ENCODE measurements around the gene COL27A1. TPM values are rescaled to one million over a fixed set of nuclear protein-coding genes. Genes with fewer than 3 reads are reported as not detected.

COL27A1 gene
- total RNA-seq, 2 experiments from 2014 or later: not detected

- no peaks in the 10 kb centered on the region for H4K20me1 ChIP-seq (ENCODE audit: insufficient read depth, low read length)
- no peak for TF ChIP-seq EZH2phosphoT487 (IDR thresholded peaks at IDR 0.05; ENCODE audit: borderline replicate concordance, low read depth, low read length)
- TF ChIP-seq, protein P1, sequence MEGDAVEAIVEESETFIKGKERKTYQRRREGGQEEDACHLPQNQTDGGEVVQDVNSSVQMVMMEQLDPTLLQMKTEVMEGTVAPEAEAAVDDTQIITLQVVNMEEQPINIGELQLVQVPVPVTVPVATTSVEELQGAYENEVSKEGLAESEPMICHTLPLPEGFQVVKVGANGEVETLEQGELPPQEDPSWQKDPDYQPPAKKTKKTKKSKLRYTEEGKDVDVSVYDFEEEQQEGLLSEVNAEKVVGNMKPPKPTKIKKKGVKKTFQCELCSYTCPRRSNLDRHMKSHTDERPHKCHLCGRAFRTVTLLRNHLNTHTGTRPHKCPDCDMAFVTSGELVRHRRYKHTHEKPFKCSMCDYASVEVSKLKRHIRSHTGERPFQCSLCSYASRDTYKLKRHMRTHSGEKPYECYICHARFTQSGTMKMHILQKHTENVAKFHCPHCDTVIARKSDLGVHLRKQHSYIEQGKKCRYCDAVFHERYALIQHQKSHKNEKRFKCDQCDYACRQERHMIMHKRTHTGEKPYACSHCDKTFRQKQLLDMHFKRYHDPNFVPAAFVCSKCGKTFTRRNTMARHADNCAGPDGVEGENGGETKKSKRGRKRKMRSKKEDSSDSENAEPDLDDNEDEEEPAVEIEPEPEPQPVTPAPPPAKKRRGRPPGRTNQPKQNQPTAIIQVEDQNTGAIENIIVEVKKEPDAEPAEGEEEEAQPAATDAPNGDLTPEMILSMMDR (conservative IDR thresholded peaks at IDR 0.05; ENCODE audit: low read length): no peak
- no peaks in the 10 kb centered on the region for H3K36me3 ChIP-seq (ENCODE audit: insufficient read depth, low read length)
- no peak overlapping the region for H2AFZ ChIP-seq (ENCODE audit: low read length)
- no peak overlapping the region for H3K4me2 ChIP-seq (ENCODE audit: low read length)
- no peaks in the 10 kb centered on the region for H3K4me1 ChIP-seq (ENCODE audit: insufficient read depth, low read length, poor library complexity, severe bottlenecking)
- CTCF ChIA-PET (ENCODE audit: unreplicated experiment): no interaction called here
- POLR2A ChIA-PET: interaction anchor here (1.1 kb wide), 1 partner anchor 29 kb away, joined by 3 read pairs; no protein-coding TSS in a partner anchor
- intact Hi-C loops (cut with micrococcal nuclease; ENCODE audit: unreplicated experiment): no loop called here
- no TSS peak for BruUV-seq (replicated peaks)
- H3K27ac ChIP-seq (ENCODE audit: low read depth, low read length, poor library complexity, severe bottlenecking): no peak overlapping the region
- H3K79me2 ChIP-seq (ENCODE audit: insufficient read depth, low read depth, low read length): no peaks in the 10 kb centered on the region
- no peak overlapping the region for H3K4me3 ChIP-seq (ENCODE audit: low read depth, low read length, poor library complexity, severe bottlenecking)
- no peaks in the 10 kb centered on the region for H3K9me2 ChIP-seq (ENCODE audit: insufficient read depth, low read length)
- DNase-seq (ENCODE audit: low spot score): no peak
- H3K9me3 ChIP-seq (ENCODE audit: low read length): no peaks in the 10 kb centered on the region
These were observed 22.2 kb downstream of the COL27A1 start for GRCh38 chr9:114177423-114178064.

DNA sequence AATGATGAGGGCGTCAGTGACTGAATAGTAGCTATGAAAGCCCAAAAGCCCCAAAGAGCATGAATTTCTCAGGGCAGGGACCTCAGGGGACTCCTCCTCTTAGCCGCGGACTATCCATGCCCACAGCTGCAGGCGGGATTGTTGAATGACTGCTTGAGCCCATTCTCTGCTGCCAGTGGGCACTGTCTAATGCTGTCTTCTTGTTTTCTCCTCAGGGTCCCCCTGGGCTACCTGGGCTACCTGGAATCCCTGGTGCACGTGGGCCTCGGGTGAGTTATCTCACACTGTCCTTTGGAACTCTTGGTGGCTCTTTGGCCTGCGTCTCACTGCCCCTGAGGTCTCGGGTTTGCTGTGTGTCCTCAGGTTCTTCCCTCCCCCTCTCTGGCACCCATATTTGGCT is 22.7 kb downstream of the COL27A1 start:
- Histone ChIP-seq H4K20me1 (ENCODE audit: insufficient read depth, low read length) (no peaks in the 10 kb centered on the region), H3K36me3 (ENCODE audit: insufficient read depth, low read length) (no peaks in the 10 kb centered on the region), H2AFZ (ENCODE audit: low read length) (no peak overlapping the region), H3K9me3 (ENCODE audit: low read length) (no peaks in the 10 kb centered on the region), H3K4me2 (ENCODE audit: low read length) (no peak overlapping the region), H3K79me2 (ENCODE audit: insufficient read depth, low read depth, low read length) (no peaks in the 10 kb centered on the region), H3K9me2 (ENCODE audit: insufficient read depth, low read length) (no peaks in the 10 kb centered on the region), H3K27ac (ENCODE audit: low read depth, low read length, poor library complexity, severe bottlenecking) (no peak overlapping the region), H3K4me1 (ENCODE audit: insufficient read depth, low read length, poor library complexity, severe bottlenecking) (no peaks in the 10 kb centered on the region), H3K4me3 (ENCODE audit: low read depth, low read length, poor library complexity, severe bottlenecking) (no peak overlapping the region)
- intact Hi-C loops (cut with micrococcal nuclease; ENCODE audit: unreplicated experiment): no loop called here
- TF ChIP-seq, protein P1 (conservative IDR thresholded peaks at IDR 0.05; ENCODE audit: low read length): no peak
- TF ChIP-seq EZH2phosphoT487 (IDR thresholded peaks at IDR 0.05; ENCODE audit: borderline replicate concordance, low read depth, low read length): no peak
- CTCF ChIA-PET (ENCODE audit: unreplicated experiment): no interaction called here
- BruUV-seq (replicated peaks): no TSS peak
- POLR2A ChIA-PET: interaction anchor here (1.1 kb wide), 1 partner anchor 28 kb away, joined by 3 read pairs; no protein-coding TSS in a partner anchor
- no peak for DNase-seq (ENCODE audit: low spot score)

GRCh38 chr9:114178756-114179450 is 23.6 kb downstream of the COL27A1 start:
- no peak for TF ChIP-seq EZH2phosphoT487 (IDR thresholded peaks at IDR 0.05; ENCODE audit: borderline replicate concordance, low read depth, low read length)
- TF ChIP-seq, protein P1 (conservative IDR thresholded peaks at IDR 0.05; ENCODE audit: low read length): no peak
- H3K4me2 ChIP-seq (ENCODE audit: low read length): no peak overlapping the region
- H3K4me3 ChIP-seq (ENCODE audit: low read depth, low read length, poor library complexity, severe bottlenecking): no peak overlapping the region
- H3K27ac ChIP-seq (ENCODE audit: low read depth, low read length, poor library complexity, severe bottlenecking): no peak overlapping the region
- ChIA-PET POLR2A (no interaction called here), CTCF (ENCODE audit: unreplicated experiment) (no interaction called here)
- H3K9me3 ChIP-seq (ENCODE audit: low read length): no peaks in the 10 kb centered on the region
- H3K36me3 ChIP-seq (ENCODE audit: insufficient read depth, low read length): no peaks in the 10 kb centered on the region
- BruUV-seq (replicated peaks): no TSS peak
- no peak for DNase-seq (ENCODE audit: low spot score)
- H4K20me1 ChIP-seq (ENCODE audit: insufficient read depth, low read length): no peaks in the 10 kb centered on the region
- intact Hi-C loops (cut with micrococcal nuclease; ENCODE audit: unreplicated experiment): no loop called here
- no peaks in the 10 kb centered on the region for H3K79me2 ChIP-seq (ENCODE audit: insufficient read depth, low read depth, low read length)
- H3K4me1 ChIP-seq (ENCODE audit: insufficient read depth, low read length, poor library complexity, severe bottlenecking): no peaks in the 10 kb centered on the region
- H3K9me2 ChIP-seq (ENCODE audit: insufficient read depth, low read length): no peaks in the 10 kb centered on the region
- no peak overlapping the region for H2AFZ ChIP-seq (ENCODE audit: low read length)
